ENCODE measurements around the gene NLK.

The NLK gene

DNA sequence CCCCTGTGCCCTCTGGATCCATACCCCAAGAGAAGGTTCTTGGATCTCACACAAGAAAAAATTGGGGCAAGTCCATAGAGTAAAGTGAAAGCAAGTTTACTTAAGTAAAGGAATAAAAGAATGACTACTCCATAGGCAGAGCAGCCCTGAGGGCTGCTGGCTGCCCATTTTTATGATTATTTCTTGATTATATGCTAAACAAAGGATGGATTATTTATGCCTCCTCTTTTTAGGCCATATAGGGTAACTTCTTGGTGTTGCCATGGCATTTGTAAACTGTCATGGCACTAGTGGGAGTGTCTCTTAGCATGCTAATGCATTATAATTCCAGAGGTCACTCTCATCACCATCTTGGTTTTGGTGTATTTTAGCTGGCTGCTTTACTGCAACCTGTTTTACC is 70.8 kb downstream of the NLK start:
- no peak for DNase-seq (ENCODE audit: low read depth, low spot score)
- in situ Hi-C loops (cut with HindIII; ENCODE audit: low sequenced_read_pairs): no loop called here
- H3K4me3 ChIP-seq (ENCODE audit: low read depth, low read length): no peak overlapping the region
- TF ChIP-seq CTCF (IDR thresholded peaks at IDR 0.05; ENCODE audit: low read depth, low read length): no peak

GRCh38 chr17:28115046-28115445 is 72.6 kb downstream of the NLK start:
- in situ Hi-C loops (cut with HindIII; ENCODE audit: low sequenced_read_pairs): no loop called here
- no peak overlapping the region for H3K4me3 ChIP-seq (ENCODE audit: low read depth, low read length)
- TF ChIP-seq CTCF (IDR thresholded peaks at IDR 0.05; ENCODE audit: low read depth, low read length): no peak
- DNase-seq (ENCODE audit: low read depth, low spot score): no peak

- TF ChIP-seq CTCF (IDR thresholded peaks at IDR 0.05; ENCODE audit: low read depth, low read length): no peak
- in situ Hi-C loops (cut with HindIII; ENCODE audit: low sequenced_read_pairs): no loop called here
- DNase-seq (ENCODE audit: low read depth, low spot score): no peak
- no peak overlapping the region for H3K4me3 ChIP-seq (ENCODE audit: low read depth, low read length)
Measured at GRCh38 chr17:28117304-28117703, 74.8 kb downstream of the NLK start.

DNA sequence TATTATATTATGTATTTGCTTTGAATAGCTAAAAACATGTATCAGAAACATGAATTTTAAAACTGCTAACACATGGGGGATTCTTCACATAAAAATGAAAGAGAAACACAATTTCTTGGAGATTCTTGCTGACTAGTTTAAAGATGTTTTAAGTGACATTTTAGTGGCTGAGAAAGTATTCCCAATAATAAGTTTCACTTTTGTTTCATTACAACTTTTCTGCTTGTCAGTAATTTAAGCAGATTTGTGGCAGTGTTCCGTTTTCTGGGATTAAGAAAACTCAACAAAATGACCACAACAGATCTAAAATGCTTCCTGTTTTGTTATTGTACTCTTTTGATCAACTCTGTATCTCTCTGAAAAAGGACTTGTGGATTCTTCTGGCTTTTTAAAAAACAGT is 75.9 kb downstream of the NLK start:
- DNase-seq (ENCODE audit: low read depth, low spot score): no peak
- no peak for TF ChIP-seq CTCF (IDR thresholded peaks at IDR 0.05; ENCODE audit: low read depth, low read length)
- in situ Hi-C loops (cut with HindIII; ENCODE audit: low sequenced_read_pairs): no loop called here
- H3K4me3 ChIP-seq (ENCODE audit: low read depth, low read length): no peak overlapping the region

- in situ Hi-C loops (cut with HindIII; ENCODE audit: low sequenced_read_pairs): no loop called here
- DNase-seq (ENCODE audit: low read depth, low spot score): no peak
- H3K4me3 ChIP-seq (ENCODE audit: low read depth, low read length): no peak overlapping the region
- no peak for TF ChIP-seq CTCF (IDR thresholded peaks at IDR 0.05; ENCODE audit: low read depth, low read length)
Measured at GRCh38 chr17:28119046-28119445, 76.6 kb downstream of the NLK start.

DNA sequence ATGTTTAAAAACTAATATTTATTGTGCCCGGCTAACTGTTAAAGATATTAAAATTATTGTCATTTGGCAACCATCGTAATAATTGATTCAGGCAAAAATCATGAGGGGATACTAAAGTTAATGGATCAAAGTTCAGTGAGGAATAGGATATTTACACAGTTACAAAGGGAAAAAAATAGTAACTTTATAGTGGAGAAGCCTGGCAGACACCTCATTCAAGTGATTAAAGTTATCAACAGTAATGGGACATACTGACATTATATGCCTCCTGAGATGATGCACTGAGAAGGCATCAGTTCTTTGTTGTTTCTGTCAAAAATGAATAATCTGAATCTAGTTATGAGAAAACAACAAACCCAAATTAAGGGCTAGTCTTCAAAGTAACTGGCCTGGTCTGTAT is 77.1 kb downstream of the NLK start:
- no peak overlapping the region for H3K4me3 ChIP-seq (ENCODE audit: low read depth, low read length)
- TF ChIP-seq CTCF (IDR thresholded peaks at IDR 0.05; ENCODE audit: low read depth, low read length): no peak
- in situ Hi-C loops (cut with HindIII; ENCODE audit: low sequenced_read_pairs): no loop called here
- DNase-seq (ENCODE audit: low read depth, low spot score): no peak

DNA sequence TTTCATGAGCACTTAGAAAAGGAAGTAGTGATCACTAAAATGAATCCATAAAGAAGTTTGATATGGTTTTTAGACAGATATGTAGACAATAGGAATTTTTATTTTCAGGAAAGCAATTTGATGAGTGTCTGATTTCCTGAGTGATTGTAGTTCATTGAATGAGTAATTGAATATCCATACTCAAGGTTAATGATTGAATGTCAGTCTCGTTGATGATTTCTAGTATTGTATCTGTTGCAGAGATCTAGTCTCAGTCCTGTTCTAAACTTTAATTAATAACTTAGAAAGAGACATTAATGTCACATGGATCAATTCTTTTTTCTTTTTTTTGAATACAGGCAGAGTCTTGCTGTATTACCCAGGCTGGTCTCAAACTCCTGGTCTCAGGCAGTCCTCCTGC is 78.3 kb downstream of the NLK start:
- no peak for DNase-seq (ENCODE audit: low read depth, low spot score)
- in situ Hi-C loops (cut with HindIII; ENCODE audit: low sequenced_read_pairs): no loop called here
- H3K4me3 ChIP-seq (ENCODE audit: low read depth, low read length): no peak overlapping the region
- TF ChIP-seq CTCF (IDR thresholded peaks at IDR 0.05; ENCODE audit: low read depth, low read length): no peak

Measured in astrocyte of the spinal cord (primary cell).